GM13976 (cell line): ENCODE data around the gene CPEB2.

Experiments used
- DNase-seq: peaks from one replicate; pipeline ENCODE4 v3.0.0; 2012; ENCODE audit warnings: low spot score
- CTCF ChIP-seq: IDR thresholded peaks from 2 replicates; pipeline ENCODE4 v1.5.1; 2012; ENCODE audit warnings: borderline replicate concordance, mild to moderate bottlenecking; ENCODE audit not compliant: insufficient read depth; ENCODE audit errors: extremely low read depth, missing control alignments, control extremely low read depth
- in situ Hi-C: fragments of 300-500 bp; cut with MboI; formaldehyde crosslinking; loops from one replicate; pipeline ENCODE4 v1.12.0; 2022; ENCODE audit warnings: low sequenced_read_pairs, mixed read lengths, inconsistent platforms; ENCODE audit not compliant: unreplicated experiment

Gene CPEB2

DNA sequence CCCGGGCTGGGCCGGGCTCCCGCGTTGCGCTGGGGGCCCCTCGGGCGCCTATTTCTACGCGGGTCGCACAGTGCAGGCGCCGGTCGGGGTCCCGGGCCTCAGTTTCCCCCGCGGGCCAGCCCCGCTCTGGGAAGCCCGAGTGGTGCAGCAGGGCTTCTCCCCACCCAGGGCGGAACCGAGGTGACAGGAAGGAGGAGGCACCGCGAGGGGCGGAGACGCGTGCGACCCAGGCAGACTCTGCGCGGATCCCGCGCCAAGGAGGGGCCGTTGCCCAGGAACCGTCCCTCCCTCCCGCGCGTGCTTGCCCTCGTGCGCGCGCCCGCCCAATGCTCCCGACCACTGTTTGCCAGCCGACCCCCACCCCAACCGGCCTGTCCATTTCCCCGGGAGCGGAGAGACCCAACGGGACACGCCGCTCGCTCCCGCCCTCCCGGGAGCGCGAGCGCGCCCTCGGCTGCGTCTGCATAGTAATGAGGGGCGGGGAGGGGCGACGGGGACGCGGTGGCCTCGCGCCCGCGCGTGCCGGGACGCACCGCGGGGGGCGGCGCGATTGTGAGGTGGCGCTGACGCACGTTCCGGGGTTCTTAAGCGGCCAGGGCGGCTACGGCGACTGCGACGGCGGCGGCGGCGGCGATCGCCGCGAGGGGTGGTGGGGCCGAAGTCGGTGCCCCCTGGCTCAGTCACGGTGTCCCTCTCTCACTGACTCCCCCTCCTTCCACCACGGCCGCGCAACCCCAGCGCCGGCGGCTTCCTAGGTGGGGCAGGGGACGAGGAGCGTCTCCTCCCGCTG is at the start of gene CPEB2:
Gene CPEB2 (plus strand): TSS at position 613 of the 790 bp plus-strand sequence. CDS start 193 bp downstream, outside the sequence.
- in situ Hi-C loops = loop anchor here (25.0 kb wide), 1 partner anchor 660 kb away; the partner anchor contains the start of gene FBXL5
- no peak for TF ChIP-seq CTCF

GRCh38 chr4:14958436-14958835 is 43.8 kb upstream of the CPEB2 start:
- TF ChIP-seq CTCF = no peak
- DNase-seq = no peak
- in situ Hi-C loops = no loop called here

More for the DNA sequence above, at the start of gene CPEB2:
- peak; percentile 91 for DNase-seq

- in situ Hi-C loops = no loop called here
Measured at GRCh38 chr4:14961292-14961691, 41.0 kb upstream of the CPEB2 start.

GRCh38 chr4:14965071-14965470 is 37.2 kb upstream of the CPEB2 start:
- in situ Hi-C loops = no loop called here
- DNase-seq = no peak
- no peak for TF ChIP-seq CTCF

More at GRCh38 chr4:14961292-14961691, 41.0 kb upstream of the CPEB2 start:
- no peak for DNase-seq
- TF ChIP-seq CTCF = no peak

DNA sequence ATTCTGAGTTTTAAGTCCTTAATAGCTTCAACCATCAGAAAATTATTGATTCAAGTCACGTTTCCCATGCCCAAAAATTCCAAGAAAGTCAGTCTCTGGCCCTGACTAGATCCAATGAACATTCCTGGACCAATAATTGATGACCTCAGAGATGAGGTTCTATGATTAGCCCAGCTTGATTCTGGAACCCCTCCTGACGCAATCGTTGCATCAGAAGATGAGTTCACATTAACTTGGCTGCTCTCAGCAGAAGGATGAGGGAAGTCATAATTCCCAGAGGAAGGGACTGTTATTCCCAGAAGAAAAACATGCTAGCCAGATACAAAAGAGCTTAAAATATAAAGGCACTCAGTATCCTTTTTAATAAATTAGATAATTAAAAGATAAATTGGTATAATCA is 34.3 kb upstream of the CPEB2 start:
- in situ Hi-C loops = no loop called here
- TF ChIP-seq CTCF = no peak
- DNase-seq = no peak

GRCh38 chr4:14977830-14978229 is 24.5 kb upstream of the CPEB2 start:
- TF ChIP-seq CTCF = no peak
- DNase-seq = no peak
- in situ Hi-C loops = no loop called here

GRCh38 chr4:14984448-14984847 is 17.8 kb upstream of the CPEB2 start:
- no peak for DNase-seq
- in situ Hi-C loops = no loop called here
- no peak for TF ChIP-seq CTCF
